Cardiac fibroblast (primary cell): ENCODE results near the gene TCL1B.

Experiments used
- DNase-seq, 2 donors: peaks; one replicate each; pipeline versions ENCODE4 v3.0.0 to v3.0.0-alpha.2; 2010; ENCODE audit warnings: low read depth in 2 of 2
- H3K4me3 ChIP-seq, 2 donors: replicated peaks in 1 of 2; 1 replicate in 1 of 2; 2 replicates in 1 of 2; pipeline ENCODE4 v1.5.1; 2011; ENCODE audit warnings: low read depth in 2 of 2, low read length in 2 of 2, mild to moderate bottlenecking in 2 of 2, moderate library complexity in 1 of 2
- CTCF ChIP-seq: IDR thresholded peaks from one replicate; pipeline ENCODE4 v1.5.1; 2011; ENCODE audit warnings: low read depth, mild to moderate bottlenecking, low read length, inconsistent platforms

Gene TCL1B

GRCh38 chr14:95741781-95742180, 55.6 kb downstream of the TCL1B start:
- no peak for TF ChIP-seq CTCF
- H3K4me3 ChIP-seq = no peak overlapping the region
- no peak for DNase-seq
